GM23338 (cell line): ENCODE measurements around the gene SLC41A3. TPM values are rescaled to one million over a fixed set of nuclear protein-coding genes. Genes with fewer than 3 reads are reported as not detected.

Experiments
- ATAC-seq: fragments of 200-7000 bp; cut with Tn5 transposase; 3 replicates; pipeline ENCODE4 v1.9.1; 2020
- DNase-seq: peaks from one replicate; pipeline ENCODE4 v3.0.0-alpha.2; 2015; ENCODE audit warnings: low spot score
- H2AFZ ChIP-seq: fragments of 200-600 bp; sonication (generic); 2 replicates; pipeline ENCODE4 v1.8.0; 2016; ENCODE audit warnings: antibody characterized with exemption, mild to moderate bottlenecking, moderate library complexity
- H3F3A ChIP-seq: fragments of 200-600 bp; sonication (generic); replicated peaks from 2 replicates; pipeline ENCODE4 v1.8.0; 2017; ENCODE audit warnings: antibody characterized with exemption, mixed run types, low read depth
- H3K27ac ChIP-seq: fragments of 200-600 bp; sonication (generic); 2 replicates; pipeline ENCODE4 v1.6.1; 2016; ENCODE audit warnings: low read depth
- H3K27me3 ChIP-seq: fragments of 200-600 bp; sonication (generic); 2 replicates; pipeline ENCODE4 v1.8.0; 2016; ENCODE audit warnings: mild to moderate bottlenecking, mixed run types, moderate library complexity; ENCODE audit not compliant: insufficient read depth
- H3K36me3 ChIP-seq: fragments of 200-600 bp; sonication (generic); 2 replicates; pipeline ENCODE4 v1.8.0; 2016; ENCODE audit warnings: mild to moderate bottlenecking; ENCODE audit not compliant: insufficient read depth
- H3K4me1 ChIP-seq: fragments of 200-600 bp; sonication (generic); 2 replicates; pipeline ENCODE4 v1.8.0; 2016; ENCODE audit warnings: mild to moderate bottlenecking, moderate library complexity; ENCODE audit not compliant: insufficient read depth
- H3K4me2 ChIP-seq: fragments of 200-600 bp; sonication (generic); 2 replicates; pipeline ENCODE4 v1.7.1; 2017; ENCODE audit warnings: mixed run types
- H3K4me3 ChIP-seq: fragments of 200-600 bp; sonication (generic); 2 replicates; pipeline ENCODE4 v1.6.1; 2016; ENCODE audit warnings: mixed run types
- H3K79me2 ChIP-seq: fragments of 200-600 bp; sonication (generic); replicated peaks from 2 replicates; pipeline ENCODE4 v1.8.0; 2017; ENCODE audit warnings: mild to moderate bottlenecking; ENCODE audit not compliant: insufficient read depth
- H3K9me2 ChIP-seq: fragments of 200-600 bp; sonication (generic); 2 replicates; pipeline ENCODE4 v1.8.0; 2017; ENCODE audit not compliant: insufficient read depth
- H4K20me1 ChIP-seq: fragments of 200-600 bp; sonication (generic); replicated peaks from 2 replicates; pipeline ENCODE4 v1.8.0; 2017; ENCODE audit warnings: mild to moderate bottlenecking; ENCODE audit not compliant: insufficient read depth
- H3K27ac Mint-ChIP-seq: 2 replicates; pipeline ENCODE4 v1.8.0; 2020; ENCODE audit warnings: inconsistent platforms, mild to moderate bottlenecking, moderate library complexity, mixed read lengths
- H3K27me3 Mint-ChIP-seq: 3 replicates; pipeline ENCODE4 v1.8.0; 2022; ENCODE audit warnings: low read depth, mild to moderate bottlenecking, moderate library complexity, mixed read lengths, inconsistent platforms; ENCODE audit not compliant: insufficient read depth, poor library complexity
- H3K36me3 Mint-ChIP-seq: 3 replicates; pipeline ENCODE4 v1.8.0; 2021; ENCODE audit warnings: low read depth, mild to moderate bottlenecking, inconsistent platforms, moderate library complexity, mixed read lengths
- H3K4me1 Mint-ChIP-seq: 3 replicates; pipeline ENCODE4 v1.8.0; 2020; ENCODE audit warnings: mild to moderate bottlenecking, inconsistent platforms, mixed read lengths
- H3K4me3 Mint-ChIP-seq: 3 replicates; pipeline ENCODE4 v1.8.0; 2021; ENCODE audit warnings: moderate library complexity, mild to moderate bottlenecking, inconsistent platforms, mixed read lengths
- H3K9me3 Mint-ChIP-seq: 3 replicates; pipeline ENCODE4 v1.8.0; 2020; ENCODE audit warnings: moderate library complexity, mild to moderate bottlenecking, inconsistent platforms, mixed read lengths
- CREB1 ChIP-seq: fragments of 250-450 bp; sonication (Bioruptor Pico); IDR thresholded peaks from 2 replicates; pipeline ENCODE4 v1.5.0; 2020; ENCODE audit warnings: low read depth, mild to moderate bottlenecking, moderate library complexity
- JUNB ChIP-seq: IDR thresholded peaks from one replicate; pipeline ENCODE4 v1.6.1; 2016; ENCODE audit warnings: antibody characterized with exemption; ENCODE audit not compliant: unreplicated experiment
- NANOG ChIP-seq: IDR thresholded peaks from 2 replicates; pipeline ENCODE4 v1.6.1; 2016; ENCODE audit warnings: antibody characterized with exemption, borderline replicate concordance
- POLR2AphosphoS5 ChIP-seq: IDR thresholded peaks from 2 replicates; pipeline ENCODE4 v1.6.1; 2016; ENCODE audit warnings: antibody characterized with exemption, low read depth
- STAT1 ChIP-seq: IDR thresholded peaks from one replicate; pipeline ENCODE4 v1.6.1; 2016; ENCODE audit warnings: antibody characterized with exemption; ENCODE audit not compliant: unreplicated experiment
- ZNF331 ChIP-seq: fragments of 250-450 bp; sonication (Bioruptor Pico); IDR thresholded peaks from 2 replicates; pipeline ENCODE4 v1.5.0; 2020; ENCODE audit warnings: low read depth, mild to moderate bottlenecking, moderate library complexity
- polyA plus RNA-seq: library from polyadenylated mRNA; unstranded; fragments of >200 nt; fragmentation: Nextera tagmentation; extraction: Ambion mirVana; gene quantifications from 2 replicates; pipeline ENCODE4 v1.2.1, GENCODE V29; 2016
- total RNA-seq: library from RNA; depleted of rRNA; stranded (reverse); fragments of >200 nt; shearing (Covaris generic); gene quantifications from 2 replicates; pipeline ENCODE4 v1.2.3, GENCODE V29; 2014
- TF ChIP-seq, protein P1 (sequence below), 2 experiments: fragments of 200-600 bp in 1 of 2; sonication (generic) in 1 of 2; conservative IDR thresholded peaks; 2 replicates each; pipeline versions ENCODE4 v1.5.1 to v1.6.1; 2016 to 2017; ENCODE audit warnings: antibody characterized with exemption in 2 of 2, low read depth in 2 of 2, mild to moderate bottlenecking in 2 of 2, moderate library complexity in 1 of 2
- TF ChIP-seq, protein P2 (sequence below): IDR thresholded peaks from one replicate; pipeline ENCODE4 v1.6.1; 2018; ENCODE audit warnings: antibody characterized with exemption; ENCODE audit not compliant: unreplicated experiment

Gene SLC41A3
- total and polyA plus RNA-seq, 2 experiments from 2014 or later, result 12.1 to 29.8 TPM

DNA sequence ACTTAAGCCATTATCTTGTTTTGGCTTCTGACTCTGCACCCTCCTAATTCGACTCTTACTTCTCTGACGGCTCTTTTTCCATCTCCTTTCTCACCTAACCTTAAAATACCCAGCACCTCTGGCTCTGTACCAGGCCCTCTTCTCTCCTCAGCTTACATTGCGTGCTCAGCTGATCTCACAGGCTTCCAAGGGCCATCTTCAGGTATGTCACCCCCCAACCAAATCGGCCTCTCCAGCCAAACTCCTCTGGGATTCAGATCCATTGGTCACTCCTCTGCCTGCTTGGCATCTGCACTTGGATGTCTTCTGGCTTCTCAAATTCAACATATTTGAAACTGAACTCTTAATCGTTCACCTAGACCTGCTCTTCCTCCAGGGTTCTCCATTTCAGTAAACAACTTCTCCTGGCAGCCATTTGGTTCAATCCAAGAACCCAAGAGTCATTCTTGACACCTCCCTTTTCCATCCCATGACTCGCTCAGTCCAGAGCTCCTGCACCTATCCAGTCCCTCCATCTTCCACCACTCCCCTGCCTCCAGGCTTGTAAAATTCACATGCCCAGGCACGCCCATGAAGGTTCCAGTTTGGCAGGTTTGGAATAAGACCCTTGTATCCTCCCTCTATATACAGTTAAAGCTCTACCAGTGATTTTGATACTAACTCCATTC is 35.2 kb upstream of the SLC41A3 start (continued):
- TF ChIP-seq CREB1, result no peak
- no peak for TF ChIP-seq STAT1
- TF ChIP-seq, protein P1, sequence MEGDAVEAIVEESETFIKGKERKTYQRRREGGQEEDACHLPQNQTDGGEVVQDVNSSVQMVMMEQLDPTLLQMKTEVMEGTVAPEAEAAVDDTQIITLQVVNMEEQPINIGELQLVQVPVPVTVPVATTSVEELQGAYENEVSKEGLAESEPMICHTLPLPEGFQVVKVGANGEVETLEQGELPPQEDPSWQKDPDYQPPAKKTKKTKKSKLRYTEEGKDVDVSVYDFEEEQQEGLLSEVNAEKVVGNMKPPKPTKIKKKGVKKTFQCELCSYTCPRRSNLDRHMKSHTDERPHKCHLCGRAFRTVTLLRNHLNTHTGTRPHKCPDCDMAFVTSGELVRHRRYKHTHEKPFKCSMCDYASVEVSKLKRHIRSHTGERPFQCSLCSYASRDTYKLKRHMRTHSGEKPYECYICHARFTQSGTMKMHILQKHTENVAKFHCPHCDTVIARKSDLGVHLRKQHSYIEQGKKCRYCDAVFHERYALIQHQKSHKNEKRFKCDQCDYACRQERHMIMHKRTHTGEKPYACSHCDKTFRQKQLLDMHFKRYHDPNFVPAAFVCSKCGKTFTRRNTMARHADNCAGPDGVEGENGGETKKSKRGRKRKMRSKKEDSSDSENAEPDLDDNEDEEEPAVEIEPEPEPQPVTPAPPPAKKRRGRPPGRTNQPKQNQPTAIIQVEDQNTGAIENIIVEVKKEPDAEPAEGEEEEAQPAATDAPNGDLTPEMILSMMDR (conservative IDR thresholded peaks at IDR 0.05; ENCODE audit: low read depth in 2 of 2), result no peak
- no peak for TF ChIP-seq POLR2AphosphoS5
- no peak for TF ChIP-seq JUNB
- no peak for TF ChIP-seq ZNF331

DNA sequence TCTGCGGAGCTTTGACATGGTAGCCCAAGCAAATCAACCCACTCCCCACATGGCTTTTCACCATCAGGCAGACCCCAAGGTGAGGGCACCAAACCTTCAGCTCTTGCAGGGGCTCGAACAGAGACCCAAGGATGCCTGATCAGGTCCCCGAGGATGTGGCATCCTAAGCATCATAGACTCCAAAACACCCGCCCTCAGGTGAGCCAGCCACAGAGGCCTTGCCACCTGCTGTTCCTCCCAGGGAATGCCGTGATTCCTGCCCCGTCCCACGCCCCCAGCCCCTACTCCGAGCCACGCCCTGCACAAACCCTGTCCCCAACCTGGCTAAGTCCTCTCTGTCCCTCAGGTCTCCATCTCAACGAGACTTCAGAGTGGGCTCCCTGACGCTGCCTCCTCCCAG is 34.7 kb upstream of the SLC41A3 start:
- no peak overlapping the region for H3K4me3 Mint-ChIP-seq
- Histone ChIP-seq H3K79me2 (no peaks in the 10 kb centered on the region), H3F3A (no peaks in the 10 kb centered on the region), H3K27ac (no peak overlapping the region), H2AFZ (no peak overlapping the region), H3K4me1 (no peaks in the 10 kb centered on the region), H3K27me3 (no peaks in the 10 kb centered on the region), H3K4me3 (no peak overlapping the region), H3K4me2 (no peak overlapping the region), H4K20me1 (no peaks in the 10 kb centered on the region), H3K36me3 (no peaks in the 10 kb centered on the region), H3K9me2 (0 out of 2 replicates have a peak, but pooled peaks cover 3% of the 10 kb centered on the region)
- peaks cover 7% of the 10 kb centered on the region; the same call in 2 of the 3 replicates for H3K36me3 Mint-ChIP-seq
- H3K4me1 Mint-ChIP-seq, result peaks cover 6% of the 10 kb centered on the region
- peaks cover 3% of the 10 kb centered on the region for H3K27me3 Mint-ChIP-seq
- DNase-seq, result no peak
- no peak for ATAC-seq
- TF ChIP-seq NANOG (no peak), POLR2AphosphoS5 (no peak)
- TF ChIP-seq, protein P2, sequence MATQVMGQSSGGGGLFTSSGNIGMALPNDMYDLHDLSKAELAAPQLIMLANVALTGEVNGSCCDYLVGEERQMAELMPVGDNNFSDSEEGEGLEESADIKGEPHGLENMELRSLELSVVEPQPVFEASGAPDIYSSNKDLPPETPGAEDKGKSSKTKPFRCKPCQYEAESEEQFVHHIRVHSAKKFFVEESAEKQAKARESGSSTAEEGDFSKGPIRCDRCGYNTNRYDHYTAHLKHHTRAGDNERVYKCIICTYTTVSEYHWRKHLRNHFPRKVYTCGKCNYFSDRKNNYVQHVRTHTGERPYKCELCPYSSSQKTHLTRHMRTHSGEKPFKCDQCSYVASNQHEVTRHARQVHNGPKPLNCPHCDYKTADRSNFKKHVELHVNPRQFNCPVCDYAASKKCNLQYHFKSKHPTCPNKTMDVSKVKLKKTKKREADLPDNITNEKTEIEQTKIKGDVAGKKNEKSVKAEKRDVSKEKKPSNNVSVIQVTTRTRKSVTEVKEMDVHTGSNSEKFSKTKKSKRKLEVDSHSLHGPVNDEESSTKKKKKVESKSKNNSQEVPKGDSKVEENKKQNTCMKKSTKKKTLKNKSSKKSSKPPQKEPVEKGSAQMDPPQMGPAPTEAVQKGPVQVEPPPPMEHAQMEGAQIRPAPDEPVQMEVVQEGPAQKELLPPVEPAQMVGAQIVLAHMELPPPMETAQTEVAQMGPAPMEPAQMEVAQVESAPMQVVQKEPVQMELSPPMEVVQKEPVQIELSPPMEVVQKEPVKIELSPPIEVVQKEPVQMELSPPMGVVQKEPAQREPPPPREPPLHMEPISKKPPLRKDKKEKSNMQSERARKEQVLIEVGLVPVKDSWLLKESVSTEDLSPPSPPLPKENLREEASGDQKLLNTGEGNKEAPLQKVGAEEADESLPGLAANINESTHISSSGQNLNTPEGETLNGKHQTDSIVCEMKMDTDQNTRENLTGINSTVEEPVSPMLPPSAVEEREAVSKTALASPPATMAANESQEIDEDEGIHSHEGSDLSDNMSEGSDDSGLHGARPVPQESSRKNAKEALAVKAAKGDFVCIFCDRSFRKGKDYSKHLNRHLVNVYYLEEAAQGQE, result no peak
- H3K9me3 Mint-ChIP-seq, result no peaks in the 10 kb centered on the region; the same call in 2 of the 3 replicates
- H3K27ac Mint-ChIP-seq, result no peak overlapping the region

DNA sequence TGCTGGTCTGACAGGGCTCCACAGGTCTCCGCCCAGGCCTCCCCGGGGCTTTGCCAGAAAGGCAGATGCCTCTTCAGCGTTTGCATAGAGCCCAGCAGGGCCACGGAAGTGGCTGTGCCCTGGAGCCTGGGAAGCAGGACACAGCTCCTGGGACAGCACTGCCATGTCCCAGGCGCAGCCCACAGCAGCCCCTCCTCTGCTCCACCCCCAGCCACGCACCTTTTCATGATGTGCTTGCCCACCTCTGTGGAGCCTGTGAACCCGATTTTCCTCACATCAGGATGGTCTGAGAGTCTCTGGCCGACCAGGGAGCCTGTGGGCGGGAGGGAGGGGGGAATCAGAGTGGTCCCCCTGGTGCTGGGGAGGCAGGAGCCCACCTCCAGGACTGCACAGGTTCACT is 33.9 kb upstream of the SLC41A3 start:
- Mint-ChIP-seq H3K27me3 (peaks cover 3% of the 10 kb centered on the region), H3K9me3 (no peaks in the 10 kb centered on the region; the same call in 2 of the 3 replicates), H3K27ac (no peak overlapping the region), H3K36me3 (peaks cover 7% of the 10 kb centered on the region; the same call in 2 of the 3 replicates), H3K4me1 (no peaks in the 10 kb centered on the region; the same call in 1 of the 3 replicates), H3K4me3 (no peak overlapping the region)
- no peak overlapping the region for H2AFZ ChIP-seq
- no peak overlapping the region for H3K4me2 ChIP-seq
- no peak for DNase-seq
- no peaks in the 10 kb centered on the region for H3K36me3 ChIP-seq
- no peak for TF ChIP-seq ZNF331
- TF ChIP-seq, protein P2, result no peak
- no peaks in the 10 kb centered on the region for H3K27me3 ChIP-seq
- no peak overlapping the region for H3K4me3 ChIP-seq
- no peaks in the 10 kb centered on the region for H3F3A ChIP-seq
- no peak overlapping the region for H3K27ac ChIP-seq
- no peaks in the 10 kb centered on the region for H3K4me1 ChIP-seq
- no peaks in the 10 kb centered on the region for H4K20me1 ChIP-seq
- ATAC-seq, result no peak
- no peaks in the 10 kb centered on the region for H3K79me2 ChIP-seq
- 0 out of 2 replicates have a peak, but pooled peaks cover 3% of the 10 kb centered on the region for H3K9me2 ChIP-seq
